Ovary (tissue), 3 donors: ENCODE data around the gene ELMO2.

Source experiments
- EP300 ChIP-seq: sonication (generic); formaldehyde crosslinking; IDR thresholded peaks from one replicate; pipeline ENCODE4 v1.6.1; 2017; ENCODE audit warnings: antibody characterized with exemption
- POLR2A ChIP-seq: fragments of 450-650 bp; IDR thresholded peaks from one replicate; pipeline ENCODE4 v1.6.1; 2017; ENCODE audit warnings: antibody characterized with exemption, mild to moderate bottlenecking, moderate library complexity
- TF ChIP-seq, protein P1 (sequence below), 3 donors: fragments of 450-650 bp in 2 of 3; fragments of 200-600 bp in 1 of 3; IDR thresholded peaks; one replicate each; pipeline versions ENCODE4 v1.5.1 to v1.8.0; 2016 to 2022; ENCODE audit warnings: antibody characterized with exemption in 3 of 3, mild to moderate bottlenecking in 1 of 3
- donor health status: DM: no; HTN: no; CAD: no.

DNA sequence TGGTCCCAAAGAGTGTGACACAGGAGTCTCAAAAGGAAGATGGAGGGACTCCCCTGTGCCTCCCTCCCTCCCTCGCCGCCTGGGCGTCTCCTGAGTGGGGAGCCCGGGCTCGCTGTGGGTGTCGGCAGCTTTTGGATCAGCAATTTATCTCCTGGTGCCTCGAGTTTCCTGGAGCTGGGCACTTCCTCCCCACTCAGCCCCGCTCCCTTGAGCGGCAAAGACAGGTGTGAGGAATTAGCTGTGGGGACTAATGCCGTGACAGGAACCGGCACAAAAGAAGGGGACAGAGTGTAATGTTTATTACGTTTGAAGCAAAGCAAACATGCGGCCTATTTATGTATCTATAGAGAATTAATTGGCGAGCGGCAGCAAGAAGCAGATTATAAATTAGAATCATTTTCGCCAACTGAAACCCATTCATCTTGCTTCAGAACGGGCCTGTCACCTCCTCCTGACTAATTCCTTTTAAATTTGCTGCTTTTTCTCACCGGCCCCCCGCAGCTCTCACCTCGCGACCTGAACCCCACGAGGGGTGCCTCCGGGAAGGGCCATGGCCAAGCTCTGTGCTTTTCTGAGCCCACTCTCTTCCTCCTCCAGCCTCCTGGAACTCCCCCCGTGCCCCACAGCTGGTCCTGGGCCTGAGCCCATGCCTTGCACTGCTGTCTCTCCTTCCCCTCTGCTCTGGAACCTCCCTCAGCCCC lies 89.3 kb downstream of the ELMO2 start:
- TF ChIP-seq POLR2A (no peak), EP300 (no peak)
- TF ChIP-seq, protein P1, sequence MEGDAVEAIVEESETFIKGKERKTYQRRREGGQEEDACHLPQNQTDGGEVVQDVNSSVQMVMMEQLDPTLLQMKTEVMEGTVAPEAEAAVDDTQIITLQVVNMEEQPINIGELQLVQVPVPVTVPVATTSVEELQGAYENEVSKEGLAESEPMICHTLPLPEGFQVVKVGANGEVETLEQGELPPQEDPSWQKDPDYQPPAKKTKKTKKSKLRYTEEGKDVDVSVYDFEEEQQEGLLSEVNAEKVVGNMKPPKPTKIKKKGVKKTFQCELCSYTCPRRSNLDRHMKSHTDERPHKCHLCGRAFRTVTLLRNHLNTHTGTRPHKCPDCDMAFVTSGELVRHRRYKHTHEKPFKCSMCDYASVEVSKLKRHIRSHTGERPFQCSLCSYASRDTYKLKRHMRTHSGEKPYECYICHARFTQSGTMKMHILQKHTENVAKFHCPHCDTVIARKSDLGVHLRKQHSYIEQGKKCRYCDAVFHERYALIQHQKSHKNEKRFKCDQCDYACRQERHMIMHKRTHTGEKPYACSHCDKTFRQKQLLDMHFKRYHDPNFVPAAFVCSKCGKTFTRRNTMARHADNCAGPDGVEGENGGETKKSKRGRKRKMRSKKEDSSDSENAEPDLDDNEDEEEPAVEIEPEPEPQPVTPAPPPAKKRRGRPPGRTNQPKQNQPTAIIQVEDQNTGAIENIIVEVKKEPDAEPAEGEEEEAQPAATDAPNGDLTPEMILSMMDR (IDR thresholded peaks at IDR 0.05), result no peak
